ENCODE measurements around the gene PTK7. TPM values are rescaled to one million over a fixed set of nuclear protein-coding genes. Genes with fewer than 3 reads are reported as not detected.

The PTK7 gene
- total and polyA plus RNA-seq, 2 experiments from 2014 or later: 46.1 to 147 TPM

DNA sequence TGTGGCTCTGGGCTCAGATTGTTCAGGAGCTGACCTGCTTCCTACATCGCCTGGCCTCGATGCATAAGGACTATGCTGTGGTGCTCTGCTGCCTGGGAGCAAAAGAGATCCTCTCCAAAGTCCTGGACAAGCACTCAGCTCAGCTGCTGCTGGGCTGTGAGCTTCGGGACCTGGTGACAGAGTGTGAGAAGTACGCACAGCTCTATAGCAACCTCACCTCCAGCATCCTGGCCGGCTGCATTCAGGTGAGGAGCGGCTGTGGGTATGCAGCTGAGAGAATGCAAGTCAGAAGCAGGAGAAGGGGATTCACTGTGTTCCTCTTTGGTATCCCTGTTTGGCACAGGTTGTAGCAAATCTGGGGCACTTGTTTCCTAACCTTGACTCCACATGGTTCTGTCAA is 123.8 kb downstream of the PTK7 start (continued):
- TF ChIP-seq, protein P1, sequence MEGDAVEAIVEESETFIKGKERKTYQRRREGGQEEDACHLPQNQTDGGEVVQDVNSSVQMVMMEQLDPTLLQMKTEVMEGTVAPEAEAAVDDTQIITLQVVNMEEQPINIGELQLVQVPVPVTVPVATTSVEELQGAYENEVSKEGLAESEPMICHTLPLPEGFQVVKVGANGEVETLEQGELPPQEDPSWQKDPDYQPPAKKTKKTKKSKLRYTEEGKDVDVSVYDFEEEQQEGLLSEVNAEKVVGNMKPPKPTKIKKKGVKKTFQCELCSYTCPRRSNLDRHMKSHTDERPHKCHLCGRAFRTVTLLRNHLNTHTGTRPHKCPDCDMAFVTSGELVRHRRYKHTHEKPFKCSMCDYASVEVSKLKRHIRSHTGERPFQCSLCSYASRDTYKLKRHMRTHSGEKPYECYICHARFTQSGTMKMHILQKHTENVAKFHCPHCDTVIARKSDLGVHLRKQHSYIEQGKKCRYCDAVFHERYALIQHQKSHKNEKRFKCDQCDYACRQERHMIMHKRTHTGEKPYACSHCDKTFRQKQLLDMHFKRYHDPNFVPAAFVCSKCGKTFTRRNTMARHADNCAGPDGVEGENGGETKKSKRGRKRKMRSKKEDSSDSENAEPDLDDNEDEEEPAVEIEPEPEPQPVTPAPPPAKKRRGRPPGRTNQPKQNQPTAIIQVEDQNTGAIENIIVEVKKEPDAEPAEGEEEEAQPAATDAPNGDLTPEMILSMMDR (conservative IDR thresholded peaks at IDR 0.05; ENCODE audit: low read depth in 2 of 2): no peak
- TF ChIP-seq ZNF331 (CRISPR knock-in tag; IDR thresholded peaks at IDR 0.05; ENCODE audit: low read depth) (no peak), CREB1 (CRISPR knock-in tag; IDR thresholded peaks at IDR 0.05; ENCODE audit: low read depth) (no peak), EZH2phosphoT487 (IDR thresholded peaks at IDR 0.05; ENCODE audit: unreplicated experiment) (no peak), STAT1 (IDR thresholded peaks at IDR 0.05; ENCODE audit: unreplicated experiment) (no peak), EZH2 (IDR thresholded peaks at IDR 0.05; ENCODE audit: low read depth, unreplicated experiment) (no peak), ZNF114 (CRISPR knock-in tag; IDR thresholded peaks at IDR 0.05) (no peak), NANOG (IDR thresholded peaks at IDR 0.05; ENCODE audit: borderline replicate concordance) (no peak)

DNA sequence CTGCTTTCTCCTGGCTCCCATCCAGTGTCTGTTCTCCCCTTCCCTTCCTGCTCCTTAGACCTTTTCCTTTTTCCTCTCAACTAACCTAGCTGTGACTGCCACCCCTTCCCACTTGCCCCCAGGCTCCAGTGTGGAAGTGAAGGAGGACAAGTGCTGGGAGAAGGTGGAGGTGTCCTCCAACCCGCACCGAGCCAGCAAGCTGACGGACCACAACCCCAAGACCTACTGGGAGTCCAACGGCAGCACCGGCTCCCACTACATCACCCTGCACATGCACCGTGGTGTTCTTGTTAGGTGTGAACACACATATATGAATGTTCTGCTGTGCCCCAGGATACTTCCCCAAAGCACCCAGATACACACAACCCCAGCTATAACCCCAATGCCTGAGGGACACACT is 124.4 kb downstream of the PTK7 start:
- no peaks in the 10 kb centered on the region for H3K4me1 ChIP-seq (ENCODE audit: insufficient read depth)
- H3K4me3 ChIP-seq: no peak overlapping the region
- no peaks in the 10 kb centered on the region for H3F3A ChIP-seq (replicated peaks; ENCODE audit: low read depth)
- no peaks in the 10 kb centered on the region; the same call in 2 of the 3 replicates for H3K36me3 Mint-ChIP-seq (ENCODE audit: low read depth)
- no peak for DNase-seq (ENCODE audit: low spot score)
- H3K27me3 ChIP-seq (ENCODE audit: insufficient read depth): no peaks in the 10 kb centered on the region
- no peak overlapping the region for H3K4me2 ChIP-seq
- no peak overlapping the region for H3K4me3 Mint-ChIP-seq
- H4K20me1 ChIP-seq (replicated peaks; ENCODE audit: insufficient read depth): no peaks in the 10 kb centered on the region
- H3K27me3 Mint-ChIP-seq (ENCODE audit: insufficient read depth, low read depth, poor library complexity): peaks cover 10% of the 10 kb centered on the region
- no peaks in the 10 kb centered on the region for H3K79me2 ChIP-seq (replicated peaks; ENCODE audit: insufficient read depth)
- TF ChIP-seq, protein P2, sequence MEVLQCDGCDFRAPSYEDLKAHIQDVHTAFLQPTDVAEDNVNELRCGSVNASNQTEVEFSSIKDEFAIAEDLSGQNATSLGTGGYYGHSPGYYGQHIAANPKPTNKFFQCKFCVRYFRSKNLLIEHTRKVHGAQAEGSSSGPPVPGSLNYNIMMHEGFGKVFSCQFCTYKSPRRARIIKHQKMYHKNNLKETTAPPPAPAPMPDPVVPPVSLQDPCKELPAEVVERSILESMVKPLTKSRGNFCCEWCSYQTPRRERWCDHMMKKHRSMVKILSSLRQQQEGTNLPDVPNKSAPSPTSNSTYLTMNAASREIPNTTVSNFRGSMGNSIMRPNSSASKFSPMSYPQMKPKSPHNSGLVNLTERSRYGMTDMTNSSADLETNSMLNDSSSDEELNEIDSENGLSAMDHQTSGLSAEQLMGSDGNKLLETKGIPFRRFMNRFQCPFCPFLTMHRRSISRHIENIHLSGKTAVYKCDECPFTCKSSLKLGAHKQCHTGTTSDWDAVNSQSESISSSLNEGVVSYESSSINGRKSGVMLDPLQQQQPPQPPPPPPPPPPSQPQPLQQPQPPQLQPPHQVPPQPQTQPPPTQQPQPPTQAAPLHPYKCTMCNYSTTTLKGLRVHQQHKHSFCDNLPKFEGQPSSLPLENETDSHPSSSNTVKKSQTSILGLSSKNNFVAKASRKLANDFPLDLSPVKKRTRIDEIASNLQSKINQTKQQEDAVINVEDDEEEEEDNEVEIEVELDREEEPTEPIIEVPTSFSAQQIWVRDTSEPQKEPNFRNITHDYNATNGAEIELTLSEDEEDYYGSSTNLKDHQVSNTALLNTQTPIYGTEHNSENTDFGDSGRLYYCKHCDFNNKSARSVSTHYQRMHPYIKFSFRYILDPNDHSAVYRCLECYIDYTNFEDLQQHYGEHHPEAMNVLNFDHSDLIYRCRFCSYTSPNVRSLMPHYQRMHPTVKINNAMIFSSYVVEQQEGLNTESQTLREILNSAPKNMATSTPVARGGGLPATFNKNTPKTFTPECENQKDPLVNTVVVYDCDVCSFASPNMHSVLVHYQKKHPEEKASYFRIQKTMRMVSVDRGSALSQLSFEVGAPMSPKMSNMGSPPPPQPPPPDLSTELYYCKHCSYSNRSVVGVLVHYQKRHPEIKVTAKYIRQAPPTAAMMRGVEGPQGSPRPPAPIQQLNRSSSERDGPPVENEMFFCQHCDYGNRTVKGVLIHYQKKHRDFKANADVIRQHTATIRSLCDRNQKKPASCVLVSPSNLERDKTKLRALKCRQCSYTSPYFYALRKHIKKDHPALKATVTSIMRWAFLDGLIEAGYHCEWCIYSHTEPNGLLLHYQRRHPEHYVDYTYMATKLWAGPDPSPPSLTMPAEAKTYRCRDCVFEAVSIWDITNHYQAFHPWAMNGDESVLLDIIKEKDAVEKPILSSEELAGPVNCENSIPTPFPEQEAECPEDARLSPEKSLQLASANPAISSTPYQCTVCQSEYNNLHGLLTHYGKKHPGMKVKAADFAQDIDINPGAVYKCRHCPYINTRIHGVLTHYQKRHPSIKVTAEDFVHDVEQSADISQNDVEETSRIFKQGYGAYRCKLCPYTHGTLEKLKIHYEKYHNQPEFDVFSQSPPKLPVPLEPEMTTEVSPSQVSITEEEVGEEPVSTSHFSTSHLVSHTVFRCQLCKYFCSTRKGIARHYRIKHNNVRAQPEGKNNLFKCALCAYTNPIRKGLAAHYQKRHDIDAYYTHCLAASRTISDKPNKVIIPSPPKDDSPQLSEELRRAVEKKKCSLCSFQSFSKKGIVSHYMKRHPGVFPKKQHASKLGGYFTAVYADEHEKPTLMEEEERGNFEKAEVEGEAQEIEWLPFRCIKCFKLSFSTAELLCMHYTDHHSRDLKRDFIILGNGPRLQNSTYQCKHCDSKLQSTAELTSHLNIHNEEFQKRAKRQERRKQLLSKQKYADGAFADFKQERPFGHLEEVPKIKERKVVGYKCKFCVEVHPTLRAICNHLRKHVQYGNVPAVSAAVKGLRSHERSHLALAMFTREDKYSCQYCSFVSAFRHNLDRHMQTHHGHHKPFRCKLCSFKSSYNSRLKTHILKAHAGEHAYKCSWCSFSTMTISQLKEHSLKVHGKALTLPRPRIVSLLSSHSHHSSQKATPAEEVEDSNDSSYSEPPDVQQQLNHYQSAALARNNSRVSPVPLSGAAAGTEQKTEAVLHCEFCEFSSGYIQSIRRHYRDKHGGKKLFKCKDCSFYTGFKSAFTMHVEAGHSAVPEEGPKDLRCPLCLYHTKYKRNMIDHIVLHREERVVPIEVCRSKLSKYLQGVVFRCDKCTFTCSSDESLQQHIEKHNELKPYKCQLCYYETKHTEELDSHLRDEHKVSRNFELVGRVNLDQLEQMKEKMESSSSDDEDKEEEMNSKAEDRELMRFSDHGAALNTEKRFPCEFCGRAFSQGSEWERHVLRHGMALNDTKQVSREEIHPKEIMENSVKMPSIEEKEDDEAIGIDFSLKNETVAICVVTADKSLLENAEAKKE (CRISPR knock-in tag; IDR thresholded peaks at IDR 0.05): no peak
- TF ChIP-seq, protein P3, sequence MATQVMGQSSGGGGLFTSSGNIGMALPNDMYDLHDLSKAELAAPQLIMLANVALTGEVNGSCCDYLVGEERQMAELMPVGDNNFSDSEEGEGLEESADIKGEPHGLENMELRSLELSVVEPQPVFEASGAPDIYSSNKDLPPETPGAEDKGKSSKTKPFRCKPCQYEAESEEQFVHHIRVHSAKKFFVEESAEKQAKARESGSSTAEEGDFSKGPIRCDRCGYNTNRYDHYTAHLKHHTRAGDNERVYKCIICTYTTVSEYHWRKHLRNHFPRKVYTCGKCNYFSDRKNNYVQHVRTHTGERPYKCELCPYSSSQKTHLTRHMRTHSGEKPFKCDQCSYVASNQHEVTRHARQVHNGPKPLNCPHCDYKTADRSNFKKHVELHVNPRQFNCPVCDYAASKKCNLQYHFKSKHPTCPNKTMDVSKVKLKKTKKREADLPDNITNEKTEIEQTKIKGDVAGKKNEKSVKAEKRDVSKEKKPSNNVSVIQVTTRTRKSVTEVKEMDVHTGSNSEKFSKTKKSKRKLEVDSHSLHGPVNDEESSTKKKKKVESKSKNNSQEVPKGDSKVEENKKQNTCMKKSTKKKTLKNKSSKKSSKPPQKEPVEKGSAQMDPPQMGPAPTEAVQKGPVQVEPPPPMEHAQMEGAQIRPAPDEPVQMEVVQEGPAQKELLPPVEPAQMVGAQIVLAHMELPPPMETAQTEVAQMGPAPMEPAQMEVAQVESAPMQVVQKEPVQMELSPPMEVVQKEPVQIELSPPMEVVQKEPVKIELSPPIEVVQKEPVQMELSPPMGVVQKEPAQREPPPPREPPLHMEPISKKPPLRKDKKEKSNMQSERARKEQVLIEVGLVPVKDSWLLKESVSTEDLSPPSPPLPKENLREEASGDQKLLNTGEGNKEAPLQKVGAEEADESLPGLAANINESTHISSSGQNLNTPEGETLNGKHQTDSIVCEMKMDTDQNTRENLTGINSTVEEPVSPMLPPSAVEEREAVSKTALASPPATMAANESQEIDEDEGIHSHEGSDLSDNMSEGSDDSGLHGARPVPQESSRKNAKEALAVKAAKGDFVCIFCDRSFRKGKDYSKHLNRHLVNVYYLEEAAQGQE (IDR thresholded peaks at IDR 0.05; ENCODE audit: unreplicated experiment): no peak
- no peak for TF ChIP-seq POLR2AphosphoS5 (IDR thresholded peaks at IDR 0.05; ENCODE audit: low read depth)
- no peak for TF ChIP-seq EZH2phosphoT487 (IDR thresholded peaks at IDR 0.05; ENCODE audit: unreplicated experiment)
- TF ChIP-seq, protein P4, sequence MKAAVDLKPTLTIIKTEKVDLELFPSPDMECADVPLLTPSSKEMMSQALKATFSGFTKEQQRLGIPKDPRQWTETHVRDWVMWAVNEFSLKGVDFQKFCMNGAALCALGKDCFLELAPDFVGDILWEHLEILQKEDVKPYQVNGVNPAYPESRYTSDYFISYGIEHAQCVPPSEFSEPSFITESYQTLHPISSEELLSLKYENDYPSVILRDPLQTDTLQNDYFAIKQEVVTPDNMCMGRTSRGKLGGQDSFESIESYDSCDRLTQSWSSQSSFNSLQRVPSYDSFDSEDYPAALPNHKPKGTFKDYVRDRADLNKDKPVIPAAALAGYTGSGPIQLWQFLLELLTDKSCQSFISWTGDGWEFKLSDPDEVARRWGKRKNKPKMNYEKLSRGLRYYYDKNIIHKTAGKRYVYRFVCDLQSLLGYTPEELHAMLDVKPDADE (IDR thresholded peaks at IDR 0.05): no peak
- TF ChIP-seq ZNF331 (CRISPR knock-in tag; IDR thresholded peaks at IDR 0.05; ENCODE audit: low read depth): no peak
- TF ChIP-seq JUNB (IDR thresholded peaks at IDR 0.05; ENCODE audit: unreplicated experiment): no peak
- TF ChIP-seq NANOG (IDR thresholded peaks at IDR 0.05; ENCODE audit: borderline replicate concordance): no peak
- H2AFZ ChIP-seq: no peak overlapping the region
- no peak overlapping the region for H3K27ac Mint-ChIP-seq
- H3K4me1 Mint-ChIP-seq: peaks cover 3% of the 10 kb centered on the region
- no peaks in the 10 kb centered on the region for H3K9me2 ChIP-seq (ENCODE audit: insufficient read depth)
- H3K36me3 ChIP-seq (ENCODE audit: insufficient read depth): no peaks in the 10 kb centered on the region
- H3K9me3 Mint-ChIP-seq: no peaks in the 10 kb centered on the region
- no peak for ATAC-seq
- no peak overlapping the region for H3K27ac ChIP-seq (ENCODE audit: low read depth)

All from GM23338 (cell line).